Fibroblast of lung (primary cell): ENCODE results near the gene CCDC27. TPM values are rescaled to one million over a fixed set of nuclear protein-coding genes. Genes with fewer than 3 reads are reported as not detected.

Experiments
- DNase-seq, 2 donors: peaks; one replicate each; pipeline versions ENCODE4 v3.0.0 to v3.0.0-alpha.2; 2010; ENCODE audit warnings: low read depth in 2 of 2
- H2AFZ ChIP-seq: 2 replicates; pipeline ENCODE4 v1.5.1; 2012; ENCODE audit warnings: low read length, control low read depth, inconsistent platforms
- H3K27ac ChIP-seq: 2 replicates; pipeline ENCODE4 v1.5.1; 2011; ENCODE audit warnings: low read length, control low read depth; ENCODE audit not compliant: insufficient read depth
- H3K27me3 ChIP-seq: 2 replicates; pipeline ENCODE4 v1.5.1; 2011; ENCODE audit warnings: mild to moderate bottlenecking, low read length; ENCODE audit not compliant: control insufficient read depth, insufficient read depth
- H3K36me3 ChIP-seq: 2 replicates; pipeline ENCODE4 v1.5.1; 2011; ENCODE audit warnings: low read length; ENCODE audit not compliant: control insufficient read depth, insufficient read depth
- H3K4me1 ChIP-seq: 2 replicates; pipeline ENCODE4 v1.5.1; 2011; ENCODE audit warnings: low read length; ENCODE audit not compliant: control insufficient read depth, insufficient read depth; ENCODE audit errors: extremely low read depth
- H3K4me2 ChIP-seq: 2 replicates; pipeline ENCODE4 v1.5.1; 2011; ENCODE audit warnings: low read length, control low read depth; ENCODE audit not compliant: insufficient read depth; ENCODE audit errors: extremely low read depth
- H3K4me3 ChIP-seq, 4 experiments: fragments of 200-600 bp in 1 of 4; sonication (generic) in 1 of 4; replicated peaks in 1 of 4; 2 replicates each; pipeline ENCODE4 v1.5.1; 2011 to 2016; ENCODE audit warnings: low read length in 4 of 4, low read depth in 3 of 4, mild to moderate bottlenecking in 3 of 4, control low read depth in 2 of 4, inconsistent platforms in 1 of 4, mixed read lengths in 1 of 4; ENCODE audit not compliant: insufficient read depth in 1 of 4; ENCODE audit errors: control extremely low read depth in 1 of 4
- H3K79me2 ChIP-seq: 2 replicates; pipeline ENCODE4 v1.5.1; 2012; ENCODE audit warnings: mild to moderate bottlenecking, low read length, inconsistent platforms; ENCODE audit not compliant: control insufficient read depth, insufficient read depth
- H3K9ac ChIP-seq: 2 replicates; pipeline ENCODE4 v1.5.1; 2011; ENCODE audit warnings: mild to moderate bottlenecking, low read length, control low read depth; ENCODE audit not compliant: insufficient read depth
- H3K9me3 ChIP-seq: 2 replicates; pipeline ENCODE4 v1.5.1; 2012; ENCODE audit warnings: low read depth, low read length; ENCODE audit not compliant: control insufficient read depth, insufficient read depth
- H4K20me1 ChIP-seq: 2 replicates; pipeline ENCODE4 v1.5.1; 2011; ENCODE audit warnings: low read length; ENCODE audit not compliant: control insufficient read depth, insufficient read depth; ENCODE audit errors: extremely low read depth
- CTCF ChIP-seq, 2 donors: IDR thresholded peaks in 1 of 2; conservative IDR thresholded peaks in 1 of 2; 1 replicate in 1 of 2; 2 replicates in 1 of 2; pipeline ENCODE4 v1.5.1; 2011 to 2012; ENCODE audit warnings: low read length in 2 of 2, control low read depth in 1 of 2, inconsistent platforms in 1 of 2, low read depth in 1 of 2, mild to moderate bottlenecking in 1 of 2
- EZH2 ChIP-seq: IDR thresholded peaks from 2 replicates; pipeline ENCODE4 v1.5.1; 2012; ENCODE audit warnings: low read length, control low read depth, mild to moderate bottlenecking; ENCODE audit errors: missing control alignments
- polyA plus RNA-seq, 2 donors: library from polyadenylated mRNA; depleted of rRNA in 1 of 2; stranded (reverse) in 1 of 2; unstranded in 1 of 2; fragments of >200 nt; gene quantifications; 2 replicates each; pipeline ENCODE4 v1.2.1, GENCODE V29; 2011 to 2012; ENCODE audit warnings: missing spikeins in 1 of 2
- total RNA-seq: library from RNA; depleted of rRNA; stranded (reverse); fragments of >200 nt; gene quantifications from 2 replicates; pipeline ENCODE4 v1.2.1, GENCODE V29; 2014

The CCDC27 gene
- total and polyA plus RNA-seq, 2 donors (not counting 1 experiment from before 2014, with no cell fraction given): not detected

GRCh38 chr1:3703786-3704371 is 48.4 kb upstream of the CCDC27 start:
- Histone ChIP-seq H3K9ac (no peak overlapping the region), H2AFZ (no peak overlapping the region), H3K4me1 (no peaks in the 10 kb centered on the region), H3K36me3 (no peaks in the 10 kb centered on the region), H3K79me2 (no peaks in the 10 kb centered on the region), H3K27ac (no peak overlapping the region), H3K27me3 (peaks cover 6% of the 10 kb centered on the region), H4K20me1 (no peaks in the 10 kb centered on the region), H3K4me3 (no peak overlapping the region), H3K4me2 (no peak overlapping the region), H3K9me3 (no peaks in the 10 kb centered on the region)
- TF ChIP-seq EZH2 (no peak), CTCF (conservative IDR thresholded peaks at IDR 0.05 in 1 of 2, IDR thresholded peaks at IDR 0.05 in 1 of 2; ENCODE audit: low read depth in 1 of 2, low read length in 2 of 2) (no peak)
- DNase-seq: no peak

GRCh38 chr1:3705341-3705950 is 46.8 kb upstream of the CCDC27 start:
- Histone ChIP-seq H3K36me3 (no peaks in the 10 kb centered on the region), H3K79me2 (no peaks in the 10 kb centered on the region), H2AFZ (no peak overlapping the region), H3K9me3 (no peaks in the 10 kb centered on the region), H3K9ac (no peak overlapping the region), H4K20me1 (no peaks in the 10 kb centered on the region), H3K4me2 (no peak overlapping the region), H3K4me1 (no peaks in the 10 kb centered on the region), H3K27me3 (peaks cover 3% of the 10 kb centered on the region), H3K4me3 (no peak overlapping the region), H3K27ac (no peak overlapping the region)
- DNase-seq: no peak
- no peak for TF ChIP-seq CTCF (conservative IDR thresholded peaks at IDR 0.05 in 1 of 2, IDR thresholded peaks at IDR 0.05 in 1 of 2; ENCODE audit: low read depth in 1 of 2, low read length in 2 of 2)
- TF ChIP-seq EZH2: no peak

GRCh38 chr1:3706651-3707297 is 45.5 kb upstream of the CCDC27 start:
- H4K20me1 ChIP-seq: no peaks in the 10 kb centered on the region
- no peak for DNase-seq
- H3K27me3 ChIP-seq: peaks cover 3% of the 10 kb centered on the region
- no peak overlapping the region for H3K9ac ChIP-seq
- H3K4me3 ChIP-seq: no peak overlapping the region
- no peak overlapping the region for H2AFZ ChIP-seq
- no peaks in the 10 kb centered on the region for H3K79me2 ChIP-seq
- no peak for TF ChIP-seq EZH2
- TF ChIP-seq CTCF (conservative IDR thresholded peaks at IDR 0.05 in 1 of 2, IDR thresholded peaks at IDR 0.05 in 1 of 2; ENCODE audit: low read depth in 1 of 2, low read length in 2 of 2): no peak
- H3K27ac ChIP-seq: no peak overlapping the region
- no peaks in the 10 kb centered on the region for H3K9me3 ChIP-seq
- H3K4me1 ChIP-seq: no peaks in the 10 kb centered on the region
- no peaks in the 10 kb centered on the region for H3K36me3 ChIP-seq
- H3K4me2 ChIP-seq: no peak overlapping the region
